Measurements from ENCODE around the gene NME9.

GRCh38 chr3:138310494-138310893 is 19.2 kb downstream of the NME9 start:
- TF ChIP-seq POLR2A (IDR thresholded peaks at IDR 0.05) (no peak), CTCF (IDR thresholded peaks at IDR 0.05) (no peak)

All from uterus (tissue), 2 donors.